ENCODE data around the gene MRS2. TPM values are rescaled to one million over a fixed set of nuclear protein-coding genes. Genes with fewer than 3 reads are reported as not detected.

MRS2 gene
- total RNA-seq, 1 donor from 2014 or later, result 43.2 TPM

DNA sequence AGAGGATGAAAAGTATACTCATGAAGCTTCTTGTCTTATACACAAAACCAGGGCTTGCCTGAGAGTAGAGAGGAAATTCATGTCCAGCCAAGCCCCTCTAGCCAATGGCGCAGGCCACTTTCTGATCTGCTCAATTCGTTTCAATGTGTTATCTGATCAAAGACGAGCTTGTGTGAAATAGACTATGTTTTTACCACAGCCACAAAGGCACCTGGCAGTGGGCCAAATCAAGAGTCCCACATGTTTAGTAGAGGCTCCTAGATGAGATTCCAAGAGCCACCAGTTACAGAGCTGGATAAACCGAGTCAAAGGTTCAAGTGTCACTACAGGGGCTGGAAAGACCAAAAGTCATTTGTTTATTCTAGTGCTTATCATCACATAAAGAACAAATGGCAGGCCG, 51.7 kb downstream of the MRS2 start:
- Mint-ChIP-seq H3K4me3 (no peak overlapping the region), H3K27me3 (no peaks in the 10 kb centered on the region), H3K9me3 (no peaks in the 10 kb centered on the region), H3K36me3 (peaks cover 3% of the 10 kb centered on the region), H3K4me1 (ENCODE audit: unreplicated experiment) (peaks cover 4% of the 10 kb centered on the region), H3K27ac (no peak overlapping the region)
- DNase-seq (ENCODE audit: extremely low spot score, unreplicated experiment), result no peak
- TF ChIP-seq, protein P1, sequence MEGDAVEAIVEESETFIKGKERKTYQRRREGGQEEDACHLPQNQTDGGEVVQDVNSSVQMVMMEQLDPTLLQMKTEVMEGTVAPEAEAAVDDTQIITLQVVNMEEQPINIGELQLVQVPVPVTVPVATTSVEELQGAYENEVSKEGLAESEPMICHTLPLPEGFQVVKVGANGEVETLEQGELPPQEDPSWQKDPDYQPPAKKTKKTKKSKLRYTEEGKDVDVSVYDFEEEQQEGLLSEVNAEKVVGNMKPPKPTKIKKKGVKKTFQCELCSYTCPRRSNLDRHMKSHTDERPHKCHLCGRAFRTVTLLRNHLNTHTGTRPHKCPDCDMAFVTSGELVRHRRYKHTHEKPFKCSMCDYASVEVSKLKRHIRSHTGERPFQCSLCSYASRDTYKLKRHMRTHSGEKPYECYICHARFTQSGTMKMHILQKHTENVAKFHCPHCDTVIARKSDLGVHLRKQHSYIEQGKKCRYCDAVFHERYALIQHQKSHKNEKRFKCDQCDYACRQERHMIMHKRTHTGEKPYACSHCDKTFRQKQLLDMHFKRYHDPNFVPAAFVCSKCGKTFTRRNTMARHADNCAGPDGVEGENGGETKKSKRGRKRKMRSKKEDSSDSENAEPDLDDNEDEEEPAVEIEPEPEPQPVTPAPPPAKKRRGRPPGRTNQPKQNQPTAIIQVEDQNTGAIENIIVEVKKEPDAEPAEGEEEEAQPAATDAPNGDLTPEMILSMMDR (conservative IDR thresholded peaks at IDR 0.05), result no peak

DNA sequence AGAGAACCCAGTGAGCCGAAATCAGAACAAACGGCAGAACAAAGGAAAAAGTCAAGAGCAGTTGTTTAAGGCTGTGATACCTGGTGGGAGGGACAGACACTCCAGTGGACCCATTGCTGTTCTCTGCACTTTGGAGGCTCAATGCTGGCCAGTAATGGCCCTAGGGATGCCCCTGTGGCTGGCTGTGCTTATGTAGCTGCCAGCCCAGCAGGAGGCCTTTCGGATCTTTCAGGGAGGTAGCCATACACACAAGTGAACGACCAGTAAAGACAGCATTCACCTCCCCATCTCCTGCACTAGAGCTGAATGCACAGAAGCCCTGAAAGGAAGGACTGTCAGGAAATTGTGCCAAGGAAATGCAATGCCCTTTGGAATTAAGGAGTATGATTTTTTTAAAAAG, 52.3 kb downstream of the MRS2 start:
- H3K4me3 Mint-ChIP-seq, result no peak overlapping the region
- H3K9me3 Mint-ChIP-seq, result no peaks in the 10 kb centered on the region
- TF ChIP-seq, protein P1 (conservative IDR thresholded peaks at IDR 0.05), result no peak

DNA sequence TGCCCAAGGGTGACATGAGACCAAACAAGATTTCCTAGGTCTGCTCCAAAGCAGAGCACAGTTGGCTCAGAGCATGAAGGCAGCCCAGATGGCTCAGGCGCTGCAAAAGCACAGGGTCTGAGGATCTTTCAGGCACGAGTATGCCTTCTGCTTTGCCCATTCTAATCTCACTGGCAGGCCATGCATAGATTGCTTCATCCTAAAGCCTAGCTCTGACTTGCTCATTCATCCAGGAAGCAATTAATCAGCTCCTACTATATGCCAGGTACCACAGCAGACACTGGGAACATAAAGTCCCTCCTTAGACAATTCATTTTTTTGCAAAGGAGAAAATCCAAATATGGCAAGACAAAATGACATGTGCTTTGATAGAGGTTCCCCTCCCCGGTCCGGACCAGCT, 55.4 kb downstream of the MRS2 start:
- Mint-ChIP-seq H3K4me1 (ENCODE audit: unreplicated experiment) (no peaks in the 10 kb centered on the region), H3K27me3 (no peaks in the 10 kb centered on the region), H3K36me3 (peaks cover 3% of the 10 kb centered on the region), H3K9me3 (no peaks in the 10 kb centered on the region), H3K4me3 (no peak overlapping the region), H3K27ac (no peak overlapping the region)
- DNase-seq (ENCODE audit: extremely low spot score, unreplicated experiment), result no peak
- TF ChIP-seq, protein P1 (conservative IDR thresholded peaks at IDR 0.05), result no peak

More for the DNA sequence above, 52.3 kb downstream of the MRS2 start:
- no peak overlapping the region for H3K27ac Mint-ChIP-seq
- H3K4me1 Mint-ChIP-seq (ENCODE audit: unreplicated experiment), result peaks cover 4% of the 10 kb centered on the region
- no peak for DNase-seq (ENCODE audit: extremely low spot score, unreplicated experiment)
- H3K27me3 Mint-ChIP-seq, result no peaks in the 10 kb centered on the region
- peaks cover 3% of the 10 kb centered on the region for H3K36me3 Mint-ChIP-seq

DNA sequence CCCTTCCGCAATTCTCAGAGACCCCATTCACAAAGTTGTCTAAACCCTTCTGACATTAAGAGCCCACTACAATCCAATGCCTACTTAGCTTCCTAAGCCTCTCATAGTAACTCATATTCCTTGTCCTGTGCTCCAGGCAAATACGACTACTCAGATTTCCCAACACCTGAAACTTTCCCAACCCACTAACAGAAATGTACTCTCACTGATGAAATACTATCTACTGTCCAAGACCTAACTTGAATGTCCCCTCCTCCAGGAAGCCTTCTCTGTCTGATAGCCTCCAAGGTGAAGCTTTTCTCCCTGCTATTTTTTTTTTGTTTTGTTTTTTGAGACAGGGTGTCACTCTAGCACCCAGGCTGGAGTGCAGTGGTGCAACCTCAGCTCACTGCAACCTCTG, 56.2 kb downstream of the MRS2 start:
- Mint-ChIP-seq H3K9me3 (no peaks in the 10 kb centered on the region), H3K4me3 (no peak overlapping the region), H3K27ac (no peak overlapping the region), H3K4me1 (ENCODE audit: unreplicated experiment) (no peaks in the 10 kb centered on the region), H3K27me3 (no peaks in the 10 kb centered on the region), H3K36me3 (peaks cover 3% of the 10 kb centered on the region)
- no peak for DNase-seq (ENCODE audit: extremely low spot score, unreplicated experiment)
- TF ChIP-seq, protein P1 (conservative IDR thresholded peaks at IDR 0.05), result no peak

DNA sequence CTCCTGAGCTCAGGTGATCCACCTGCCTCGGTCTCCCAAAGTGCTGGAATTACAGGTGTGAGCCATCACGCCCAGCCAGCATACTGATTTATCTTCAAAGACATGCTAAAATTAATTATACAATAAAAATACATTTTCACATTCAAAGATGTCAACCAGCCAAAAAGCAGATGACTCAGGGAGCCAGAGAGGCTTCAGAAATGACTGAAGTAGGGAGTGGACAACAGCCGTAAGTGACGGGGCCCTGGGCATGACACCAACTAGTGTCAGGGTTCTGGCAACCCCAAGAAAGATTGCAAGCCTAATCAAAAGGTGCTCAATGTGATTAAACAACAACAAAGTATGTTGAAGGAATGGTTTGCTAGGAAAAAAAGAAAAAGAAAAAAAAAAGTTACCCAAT, 58.2 kb downstream of the MRS2 start:
- peaks cover 3% of the 10 kb centered on the region for H3K36me3 Mint-ChIP-seq
- H3K9me3 Mint-ChIP-seq, result no peaks in the 10 kb centered on the region
- no peak overlapping the region for H3K4me3 Mint-ChIP-seq
- H3K4me1 Mint-ChIP-seq (ENCODE audit: unreplicated experiment), result no peaks in the 10 kb centered on the region
- TF ChIP-seq, protein P1 (conservative IDR thresholded peaks at IDR 0.05), result no peak
- no peak overlapping the region for H3K27ac Mint-ChIP-seq
- no peaks in the 10 kb centered on the region for H3K27me3 Mint-ChIP-seq
- DNase-seq (ENCODE audit: extremely low spot score, unreplicated experiment), result no peak
